Measurements from ENCODE around the gene CAMK1D.

The CAMK1D gene

GRCh38 chr10:12880423-12880822, 531.1 kb downstream of the CAMK1D start:
- no peak for DNase-seq

GRCh38 chr10:12884851-12885250, 535.5 kb downstream of the CAMK1D start:
- no peak for DNase-seq
